GM03348 (cell line): Measurements from ENCODE around the gene GRIN3A.

Source experiments
- DNase-seq: peaks from one replicate; pipeline ENCODE4 v3.0.0; 2012; ENCODE audit warnings: low spot score

Gene GRIN3A

GRCh38 chr9:101705135-101705661, 33.2 kb downstream of the GRIN3A start:
- peak; percentile 41 for DNase-seq

GRCh38 chr9:101702257-101702656, 36.2 kb downstream of the GRIN3A start:
- no peak for DNase-seq

- no peak for DNase-seq
Observed at GRCh38 chr9:101693546-101694336, 44.7 kb downstream of the GRIN3A start.

- DNase-seq = no peak
Observed at GRCh38 chr9:101691657-101692056, 46.8 kb downstream of the GRIN3A start.

- no peak for DNase-seq
Observed at GRCh38 chr9:101689039-101689438, 49.4 kb downstream of the GRIN3A start.

- no peak for DNase-seq
Observed at GRCh38 chr9:101684665-101685064, 53.8 kb downstream of the GRIN3A start.

- DNase-seq = no peak
Observed at GRCh38 chr9:101683236-101683635, 55.2 kb downstream of the GRIN3A start.

- no peak for DNase-seq
Observed at GRCh38 chr9:101677861-101678260, 60.6 kb downstream of the GRIN3A start.

GRCh38 chr9:101675341-101675740, 63.1 kb downstream of the GRIN3A start:
- no peak for DNase-seq

- DNase-seq = no peak
Observed at GRCh38 chr9:101674165-101674564, 64.3 kb downstream of the GRIN3A start.

GRCh38 chr9:101673642-101674041, 64.8 kb downstream of the GRIN3A start:
- no peak for DNase-seq

- no peak for DNase-seq
Observed at GRCh38 chr9:101671567-101671966, 66.9 kb downstream of the GRIN3A start.

- no peak for DNase-seq
Observed at GRCh38 chr9:101668421-101668820, 70.0 kb downstream of the GRIN3A start.

GRCh38 chr9:101664453-101664852, 74.0 kb downstream of the GRIN3A start:
- no peak for DNase-seq

GRCh38 chr9:101652601-101653175, 85.8 kb downstream of the GRIN3A start:
- DNase-seq = no peak

GRCh38 chr9:101650142-101650541, 88.3 kb downstream of the GRIN3A start:
- DNase-seq = no peak

GRCh38 chr9:101648493-101648892, 90.0 kb downstream of the GRIN3A start:
- DNase-seq = no peak

- no peak for DNase-seq
Observed at GRCh38 chr9:101639785-101640665, 98.4 kb downstream of the GRIN3A start.

GRCh38 chr9:101639311-101639710, 99.1 kb downstream of the GRIN3A start:
- no peak for DNase-seq

- DNase-seq = no peak
Observed at GRCh38 chr9:101636247-101636646, 102.2 kb downstream of the GRIN3A start.

- no peak for DNase-seq
Observed at GRCh38 chr9:101635473-101635872, 103.0 kb downstream of the GRIN3A start.

- no peak for DNase-seq
Observed at GRCh38 chr9:101634741-101635409, 103.6 kb downstream of the GRIN3A start.
